IPS-18a (cell line): Measurements from ENCODE around the gene PTRH1.

Experiments
- H3K27ac ChIP-seq: one replicate; pipeline ENCODE4 v1.5.1; 2013; ENCODE audit warnings: low read length
- H3K27me3 ChIP-seq: one replicate; pipeline ENCODE4 v1.6.1; 2013; ENCODE audit warnings: mild to moderate bottlenecking, low read length; ENCODE audit not compliant: control insufficient read depth, insufficient read depth
- H3K36me3 ChIP-seq: one replicate; pipeline ENCODE4 v1.6.1; 2013; ENCODE audit warnings: low read depth, low read length; ENCODE audit not compliant: control insufficient read depth
- H3K4me1 ChIP-seq: one replicate; pipeline ENCODE4 v1.6.1; 2013; ENCODE audit warnings: low read depth, low read length; ENCODE audit not compliant: control insufficient read depth
- H3K4me3 ChIP-seq: one replicate; pipeline ENCODE4 v1.5.1; 2013; ENCODE audit warnings: low read length
- H3K9ac ChIP-seq: one replicate; pipeline ENCODE4 v1.6.1; 2013; ENCODE audit warnings: mild to moderate bottlenecking, low read length, moderate library complexity
- H3K9me3 ChIP-seq: one replicate; pipeline ENCODE4 v1.6.1; 2013; ENCODE audit warnings: low read depth, low read length; ENCODE audit not compliant: control insufficient read depth

Gene PTRH1

GRCh38 chr9:127684576-127684975 is 30.9 kb downstream of the PTRH1 start:
- Histone ChIP-seq H3K36me3 (peaks cover 28% of the 10 kb centered on the region), H3K9me3 (no peaks in the 10 kb centered on the region), H3K9ac (no peak overlapping the region), H3K4me1 (no peaks in the 10 kb centered on the region), H3K27me3 (no peaks in the 10 kb centered on the region), H3K27ac (no peak overlapping the region), H3K4me3 (no peak overlapping the region)

- H3K27me3 ChIP-seq: no peaks in the 10 kb centered on the region
- H3K9me3 ChIP-seq: no peaks in the 10 kb centered on the region
- H3K9ac ChIP-seq: no peak overlapping the region
- no peak overlapping the region for H3K4me3 ChIP-seq
- H3K36me3 ChIP-seq: peaks cover 29% of the 10 kb centered on the region
- no peak overlapping the region for H3K27ac ChIP-seq
- H3K4me1 ChIP-seq: no peaks in the 10 kb centered on the region
These were observed 31.7 kb downstream of the PTRH1 start for GRCh38 chr9:127683723-127684122.

- Histone ChIP-seq H3K27me3 (no peaks in the 10 kb centered on the region), H3K4me1 (no peaks in the 10 kb centered on the region), H3K9me3 (no peaks in the 10 kb centered on the region), H3K27ac (no peak overlapping the region), H3K4me3 (no peak overlapping the region), H3K9ac (no peak overlapping the region), H3K36me3 (peaks cover 35% of the 10 kb centered on the region)
These were observed 32.9 kb downstream of the PTRH1 start for GRCh38 chr9:127682351-127683136.

- Histone ChIP-seq H3K9ac (no peak overlapping the region), H3K9me3 (no peaks in the 10 kb centered on the region), H3K27me3 (no peaks in the 10 kb centered on the region), H3K36me3 (peaks cover 42% of the 10 kb centered on the region), H3K27ac (no peak overlapping the region), H3K4me1 (no peaks in the 10 kb centered on the region), H3K4me3 (no peak overlapping the region)
These were observed 34.6 kb downstream of the PTRH1 start for GRCh38 chr9:127680846-127681245.

- no peak overlapping the region for H3K4me3 ChIP-seq
- H3K36me3 ChIP-seq: peaks cover 47% of the 10 kb centered on the region
- no peak overlapping the region for H3K27ac ChIP-seq
- H3K4me1 ChIP-seq: no peaks in the 10 kb centered on the region
- H3K9ac ChIP-seq: no peak overlapping the region
- no peaks in the 10 kb centered on the region for H3K27me3 ChIP-seq
- no peaks in the 10 kb centered on the region for H3K9me3 ChIP-seq
These were observed 35.2 kb downstream of the PTRH1 start for GRCh38 chr9:127680226-127680625.

GRCh38 chr9:127679506-127679905 is 36.0 kb downstream of the PTRH1 start:
- Histone ChIP-seq H3K9me3 (no peaks in the 10 kb centered on the region), H3K27ac (no peak overlapping the region), H3K9ac (no peak overlapping the region), H3K27me3 (no peaks in the 10 kb centered on the region), H3K4me3 (no peak overlapping the region), H3K4me1 (no peaks in the 10 kb centered on the region), H3K36me3 (peaks cover 50% of the 10 kb centered on the region)

GRCh38 chr9:127676638-127677037 is 38.8 kb downstream of the PTRH1 start:
- Histone ChIP-seq H3K36me3 (peaks cover 53% of the 10 kb centered on the region), H3K27ac (no peak overlapping the region), H3K4me3 (no peak overlapping the region), H3K9ac (no peak overlapping the region), H3K4me1 (no peaks in the 10 kb centered on the region), H3K27me3 (no peaks in the 10 kb centered on the region), H3K9me3 (no peaks in the 10 kb centered on the region)

GRCh38 chr9:127673234-127673633 is 42.2 kb downstream of the PTRH1 start:
- H3K27me3 ChIP-seq: no peaks in the 10 kb centered on the region
- H3K9me3 ChIP-seq: no peaks in the 10 kb centered on the region
- H3K4me1 ChIP-seq: no peaks in the 10 kb centered on the region
- no peak overlapping the region for H3K4me3 ChIP-seq
- no peak overlapping the region for H3K9ac ChIP-seq
- no peak overlapping the region for H3K27ac ChIP-seq
- peaks cover 35% of the 10 kb centered on the region for H3K36me3 ChIP-seq

- Histone ChIP-seq H3K27me3 (no peaks in the 10 kb centered on the region), H3K4me1 (no peaks in the 10 kb centered on the region), H3K27ac (no peak overlapping the region), H3K4me3 (no peak overlapping the region), H3K9me3 (no peaks in the 10 kb centered on the region), H3K9ac (no peak overlapping the region), H3K36me3 (peaks cover 24% of the 10 kb centered on the region)
These were observed 47.6 kb downstream of the PTRH1 start for GRCh38 chr9:127667906-127668305.

GRCh38 chr9:127667127-127667844 is 48.2 kb downstream of the PTRH1 start:
- Histone ChIP-seq H3K4me3 (no peak overlapping the region), H3K27ac (no peak overlapping the region), H3K4me1 (no peaks in the 10 kb centered on the region), H3K27me3 (no peaks in the 10 kb centered on the region), H3K36me3 (peaks cover 27% of the 10 kb centered on the region), H3K9ac (no peak overlapping the region), H3K9me3 (no peaks in the 10 kb centered on the region)

- Histone ChIP-seq H3K9me3 (no peaks in the 10 kb centered on the region), H3K9ac (no peak overlapping the region), H3K27me3 (no peaks in the 10 kb centered on the region), H3K36me3 (peaks cover 27% of the 10 kb centered on the region), H3K4me3 (no peak overlapping the region), H3K27ac (no peak overlapping the region), H3K4me1 (no peaks in the 10 kb centered on the region)
These were observed 50.6 kb downstream of the PTRH1 start for GRCh38 chr9:127664678-127665507.
